PFSK-1 (cell line): ENCODE measurements around the gene APOO.

ENCODE experiments used
- FOXP2 ChIP-seq: optimal IDR thresholded peaks from 2 replicates; pipeline ENCODE3; 2011; ENCODE audit warnings: borderline replicate concordance, control low read depth, inconsistent platforms; ENCODE audit not compliant: insufficient read depth; ENCODE audit errors: extremely low read length, extremely low read depth
- POLR2AphosphoS5 ChIP-seq: IDR thresholded peaks from 2 replicates; pipeline ENCODE4 v1.6.1; 2012; ENCODE audit warnings: low read depth, mild to moderate bottlenecking, control low read depth, low read length, moderate library complexity
- SIN3A ChIP-seq: IDR thresholded peaks from 2 replicates; pipeline ENCODE4 v1.6.1; 2012; ENCODE audit warnings: mild to moderate bottlenecking, low read length, moderate library complexity, borderline replicate concordance; ENCODE audit not compliant: insufficient read depth
- TAF1 ChIP-seq: IDR thresholded peaks from 2 replicates; pipeline ENCODE4 v1.6.1; 2012; ENCODE audit warnings: low read length, control low read depth, borderline replicate concordance; ENCODE audit not compliant: insufficient read depth
- TF ChIP-seq, protein P1 (sequence below), 2 experiments: IDR thresholded peaks; 2 replicates each; pipeline versions ENCODE4 v1.6.1 to v1.8.0; 2011 to 2012; ENCODE audit warnings: low read depth in 2 of 2, low read length in 2 of 2, control low read depth in 1 of 2, inconsistent platforms in 1 of 2, mild to moderate bottlenecking in 1 of 2, moderate library complexity in 1 of 2; ENCODE audit not compliant: insufficient read depth in 1 of 2

GRCh38 chrX:23902419-23902818, 5.3 kb downstream of the APOO start:
- TF ChIP-seq TAF1, result no peak
- TF ChIP-seq POLR2AphosphoS5, result no peak
- no peak for TF ChIP-seq SIN3A
- TF ChIP-seq, protein P1, sequence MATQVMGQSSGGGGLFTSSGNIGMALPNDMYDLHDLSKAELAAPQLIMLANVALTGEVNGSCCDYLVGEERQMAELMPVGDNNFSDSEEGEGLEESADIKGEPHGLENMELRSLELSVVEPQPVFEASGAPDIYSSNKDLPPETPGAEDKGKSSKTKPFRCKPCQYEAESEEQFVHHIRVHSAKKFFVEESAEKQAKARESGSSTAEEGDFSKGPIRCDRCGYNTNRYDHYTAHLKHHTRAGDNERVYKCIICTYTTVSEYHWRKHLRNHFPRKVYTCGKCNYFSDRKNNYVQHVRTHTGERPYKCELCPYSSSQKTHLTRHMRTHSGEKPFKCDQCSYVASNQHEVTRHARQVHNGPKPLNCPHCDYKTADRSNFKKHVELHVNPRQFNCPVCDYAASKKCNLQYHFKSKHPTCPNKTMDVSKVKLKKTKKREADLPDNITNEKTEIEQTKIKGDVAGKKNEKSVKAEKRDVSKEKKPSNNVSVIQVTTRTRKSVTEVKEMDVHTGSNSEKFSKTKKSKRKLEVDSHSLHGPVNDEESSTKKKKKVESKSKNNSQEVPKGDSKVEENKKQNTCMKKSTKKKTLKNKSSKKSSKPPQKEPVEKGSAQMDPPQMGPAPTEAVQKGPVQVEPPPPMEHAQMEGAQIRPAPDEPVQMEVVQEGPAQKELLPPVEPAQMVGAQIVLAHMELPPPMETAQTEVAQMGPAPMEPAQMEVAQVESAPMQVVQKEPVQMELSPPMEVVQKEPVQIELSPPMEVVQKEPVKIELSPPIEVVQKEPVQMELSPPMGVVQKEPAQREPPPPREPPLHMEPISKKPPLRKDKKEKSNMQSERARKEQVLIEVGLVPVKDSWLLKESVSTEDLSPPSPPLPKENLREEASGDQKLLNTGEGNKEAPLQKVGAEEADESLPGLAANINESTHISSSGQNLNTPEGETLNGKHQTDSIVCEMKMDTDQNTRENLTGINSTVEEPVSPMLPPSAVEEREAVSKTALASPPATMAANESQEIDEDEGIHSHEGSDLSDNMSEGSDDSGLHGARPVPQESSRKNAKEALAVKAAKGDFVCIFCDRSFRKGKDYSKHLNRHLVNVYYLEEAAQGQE (IDR thresholded peaks at IDR 0.05; ENCODE audit: insufficient read depth in 1 of 2, low read depth in 2 of 2, low read length in 2 of 2), result no peak
- no peak for TF ChIP-seq FOXP2
